Mammary epithelial cell (primary cell): ENCODE measurements around the gene HOXD4.

Experiments
- EZH2 ChIP-seq: IDR thresholded peaks from 2 replicates; pipeline ENCODE4 v1.6.1; 2012; ENCODE audit warnings: low read length, inconsistent platforms, borderline replicate concordance
- TF ChIP-seq, protein P1 (sequence below), 2 donors: IDR thresholded peaks in 1 of 2; conservative IDR thresholded peaks in 1 of 2; 2 replicates each; pipeline ENCODE4 v1.5.1; 2011 to 2012; ENCODE audit warnings: inconsistent platforms in 2 of 2, low read length in 2 of 2, mild to moderate bottlenecking in 2 of 2, control low read depth in 1 of 2, low read depth in 1 of 2; ENCODE audit not compliant: insufficient read depth in 1 of 2; ENCODE audit errors: extremely low read depth in 1 of 2

DNA sequence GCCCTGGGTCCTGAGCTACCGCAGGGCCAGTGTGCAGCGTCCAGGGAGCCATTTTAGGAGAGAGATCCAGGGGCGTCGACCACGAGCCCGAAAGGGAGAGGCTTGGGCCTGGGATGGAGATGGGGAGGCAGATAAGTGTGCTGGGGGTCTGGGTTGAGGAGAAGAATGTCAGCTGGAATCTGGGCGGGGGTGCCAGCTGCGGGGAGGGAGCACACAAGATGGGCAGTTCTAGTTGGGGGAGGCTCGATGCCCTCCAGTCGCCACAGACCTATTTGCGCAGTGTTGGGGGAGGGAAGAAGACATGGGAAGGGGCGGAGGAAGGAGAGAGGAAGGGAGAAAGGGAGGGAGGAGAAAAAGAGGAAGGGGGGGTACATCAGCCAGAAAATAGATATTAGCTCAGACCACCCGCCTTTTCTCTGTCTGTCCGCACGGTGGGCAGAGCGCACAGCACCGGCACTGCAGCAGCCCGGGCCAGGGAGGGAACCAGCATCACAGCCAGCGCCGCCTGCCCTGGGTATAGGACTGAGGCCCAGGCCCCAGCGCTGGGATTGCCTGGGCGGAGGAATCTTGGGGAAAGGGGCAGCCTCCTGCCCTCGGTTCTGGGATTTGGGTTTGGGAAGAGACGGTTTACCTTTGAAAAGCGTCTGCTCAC is 46.1 kb upstream of the HOXD4 start:
- TF ChIP-seq EZH2: peak; percentile 54
- TF ChIP-seq, protein P1, sequence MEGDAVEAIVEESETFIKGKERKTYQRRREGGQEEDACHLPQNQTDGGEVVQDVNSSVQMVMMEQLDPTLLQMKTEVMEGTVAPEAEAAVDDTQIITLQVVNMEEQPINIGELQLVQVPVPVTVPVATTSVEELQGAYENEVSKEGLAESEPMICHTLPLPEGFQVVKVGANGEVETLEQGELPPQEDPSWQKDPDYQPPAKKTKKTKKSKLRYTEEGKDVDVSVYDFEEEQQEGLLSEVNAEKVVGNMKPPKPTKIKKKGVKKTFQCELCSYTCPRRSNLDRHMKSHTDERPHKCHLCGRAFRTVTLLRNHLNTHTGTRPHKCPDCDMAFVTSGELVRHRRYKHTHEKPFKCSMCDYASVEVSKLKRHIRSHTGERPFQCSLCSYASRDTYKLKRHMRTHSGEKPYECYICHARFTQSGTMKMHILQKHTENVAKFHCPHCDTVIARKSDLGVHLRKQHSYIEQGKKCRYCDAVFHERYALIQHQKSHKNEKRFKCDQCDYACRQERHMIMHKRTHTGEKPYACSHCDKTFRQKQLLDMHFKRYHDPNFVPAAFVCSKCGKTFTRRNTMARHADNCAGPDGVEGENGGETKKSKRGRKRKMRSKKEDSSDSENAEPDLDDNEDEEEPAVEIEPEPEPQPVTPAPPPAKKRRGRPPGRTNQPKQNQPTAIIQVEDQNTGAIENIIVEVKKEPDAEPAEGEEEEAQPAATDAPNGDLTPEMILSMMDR (conservative IDR thresholded peaks at IDR 0.05 in 1 of 2, IDR thresholded peaks at IDR 0.05 in 1 of 2; ENCODE audit: extremely low read depth in 1 of 2, insufficient read depth in 1 of 2, low read depth in 1 of 2, low read length in 2 of 2): no peak
